Skeletal muscle satellite cell (primary cell): ENCODE measurements around the gene FXN. TPM values are rescaled to one million over a fixed set of nuclear protein-coding genes. Genes with fewer than 3 reads are reported as not detected.
"Not testable (repeated sequence)": the region's sequence is repeated elsewhere in the genome, so short reads cannot be mapped to it uniquely, and the experiment has no call there.

Source experiments
- H3K27me3 ChIP-seq: 2 replicates; pipeline ENCODE4 v1.7.0; 2013; ENCODE audit warnings: low read length; ENCODE audit not compliant: control insufficient read depth, insufficient read depth
- H3K36me3 ChIP-seq: 2 replicates; pipeline ENCODE4 v1.7.0; 2013; ENCODE audit warnings: mild to moderate bottlenecking, control low read depth, low read length; ENCODE audit not compliant: insufficient read depth
- H3K4me1 ChIP-seq: 2 replicates; pipeline ENCODE4 v1.7.0; 2013; ENCODE audit warnings: low read length; ENCODE audit not compliant: control insufficient read depth, insufficient read depth
- H3K4me2 ChIP-seq: 2 replicates; pipeline ENCODE4 v1.7.0; 2013; ENCODE audit warnings: mild to moderate bottlenecking, low read length
- H3K4me3 ChIP-seq: 2 replicates; pipeline ENCODE4 v1.7.0; 2013; ENCODE audit warnings: low read length
- H3K9ac ChIP-seq: 2 replicates; pipeline ENCODE4 v1.7.0; 2013; ENCODE audit warnings: mild to moderate bottlenecking, low read depth, low read length, moderate library complexity
- H3K9me3 ChIP-seq: replicated peaks from 2 replicates; pipeline ENCODE4 v1.7.0; 2013; ENCODE audit warnings: mild to moderate bottlenecking, control low read depth, low read length
- total RNA-seq: library from RNA; depleted of rRNA; stranded (reverse); fragments of >200 nt; gene quantifications from 2 replicates; pipeline ENCODE4 v1.2.3, GENCODE V29; 2012; rRNA removed

The FXN gene
- 4.6 and 6.1 TPM in 2 replicates for total RNA-seq

GRCh38 chr9:69035438-69036308, at the start of gene FXN:
TSS of gene FXN (plus strand) at chr9:69035752. CDS start at chr9:69035783, 31 bp downstream.
- Histone ChIP-seq H3K9me3 (no peaks in the 10 kb centered on the region), H3K4me3 (peak within 1 kb of the TSS; percentile 84), H3K4me1 (peaks cover 10% of the 10 kb centered on the region)

GRCh38 chr9:68986949-68987348, 48.6 kb upstream of the FXN start:
- not testable (repeated sequence) for H3K36me3 ChIP-seq, H3K4me1 ChIP-seq, H3K4me3 ChIP-seq, H3K9ac ChIP-seq, H3K4me2 ChIP-seq, H3K9me3 ChIP-seq
- H3K27me3 ChIP-seq, result peaks cover 15% of the 10 kb centered on the region

More at GRCh38 chr9:69035438-69036308, at the start of gene FXN:
- H3K36me3 ChIP-seq, result no peaks in the 10 kb centered on the region
- H3K27me3 ChIP-seq, result no peaks in the 10 kb centered on the region
- H3K4me2 ChIP-seq, result peak within 1 kb of the TSS; percentile 86
- peak within 1 kb of the TSS; percentile 82 for H3K9ac ChIP-seq

- Histone ChIP-seq H3K9me3 (no peaks in the 10 kb centered on the region), H3K36me3 (no peaks in the 10 kb centered on the region), H3K4me1 (no peaks in the 10 kb centered on the region), H3K9ac (no peak overlapping the region), H3K27me3 (peaks cover 7% of the 10 kb centered on the region), H3K4me2 (no peak overlapping the region), H3K4me3 (no peak overlapping the region)
Observed at GRCh38 chr9:68991457-68991856, 44.1 kb upstream of the FXN start.

- Histone ChIP-seq H3K36me3 (no peaks in the 10 kb centered on the region), H3K4me1 (no peaks in the 10 kb centered on the region), H3K4me2 (no peak overlapping the region), H3K27me3 (peaks cover 33% of the 10 kb centered on the region), H3K4me3 (no peak overlapping the region), H3K9ac (no peak overlapping the region), H3K9me3 (no peaks in the 10 kb centered on the region)
Observed at GRCh38 chr9:68995776-68996175, 39.8 kb upstream of the FXN start.

- H3K9ac ChIP-seq, result no peak overlapping the region
- H3K4me1 ChIP-seq, result no peaks in the 10 kb centered on the region
- H3K9me3 ChIP-seq, result no peaks in the 10 kb centered on the region
- no peaks in the 10 kb centered on the region for H3K36me3 ChIP-seq
- peaks cover 29% of the 10 kb centered on the region for H3K27me3 ChIP-seq
- no peak overlapping the region for H3K4me2 ChIP-seq
- H3K4me3 ChIP-seq, result no peak overlapping the region
Observed at GRCh38 chr9:68996462-68996861, 39.1 kb upstream of the FXN start.

- no peaks in the 10 kb centered on the region for H3K9me3 ChIP-seq
- no peak overlapping the region for H3K4me2 ChIP-seq
- no peaks in the 10 kb centered on the region for H3K4me1 ChIP-seq
- peaks cover 27% of the 10 kb centered on the region for H3K27me3 ChIP-seq
- H3K9ac ChIP-seq, result no peak overlapping the region
- H3K4me3 ChIP-seq, result no peak overlapping the region
- H3K36me3 ChIP-seq, result no peaks in the 10 kb centered on the region
Observed at GRCh38 chr9:68997666-68998065, 37.9 kb upstream of the FXN start.

GRCh38 chr9:68998385-68998784, 37.2 kb upstream of the FXN start:
- H3K9ac ChIP-seq, result no peak overlapping the region
- H3K4me1 ChIP-seq, result no peaks in the 10 kb centered on the region
- H3K36me3 ChIP-seq, result no peaks in the 10 kb centered on the region
- no peak overlapping the region for H3K4me3 ChIP-seq
- H3K27me3 ChIP-seq, result peaks cover 31% of the 10 kb centered on the region
- no peak overlapping the region for H3K4me2 ChIP-seq
- H3K9me3 ChIP-seq, result no peaks in the 10 kb centered on the region

- Histone ChIP-seq H3K4me3 (no peak overlapping the region), H3K9ac (no peak overlapping the region), H3K36me3 (no peaks in the 10 kb centered on the region), H3K4me2 (no peak overlapping the region), H3K27me3 (peaks cover 34% of the 10 kb centered on the region), H3K4me1 (no peaks in the 10 kb centered on the region), H3K9me3 (no peaks in the 10 kb centered on the region)
Observed at GRCh38 chr9:68998812-68999211, 36.7 kb upstream of the FXN start.

GRCh38 chr9:68999393-69000105, 36.0 kb upstream of the FXN start:
- no peaks in the 10 kb centered on the region for H3K4me1 ChIP-seq

GRCh38 chr9:69001921-69002320, 33.6 kb upstream of the FXN start:
- Histone ChIP-seq H3K4me1 (no peaks in the 10 kb centered on the region), H3K9me3 (no peaks in the 10 kb centered on the region), H3K36me3 (no peaks in the 10 kb centered on the region), H3K4me3 (no peak overlapping the region), H3K4me2 (no peak overlapping the region), H3K9ac (no peak overlapping the region), H3K27me3 (peaks cover 35% of the 10 kb centered on the region)

More at GRCh38 chr9:68999393-69000105, 36.0 kb upstream of the FXN start:
- no peak overlapping the region for H3K4me2 ChIP-seq
- no peak overlapping the region for H3K4me3 ChIP-seq
- no peak overlapping the region for H3K9ac ChIP-seq
- no peaks in the 10 kb centered on the region for H3K9me3 ChIP-seq
- peaks cover 40% of the 10 kb centered on the region for H3K27me3 ChIP-seq
- H3K36me3 ChIP-seq, result no peaks in the 10 kb centered on the region

- H3K27me3 ChIP-seq, result peaks cover 29% of the 10 kb centered on the region
- no peak overlapping the region for H3K4me3 ChIP-seq
- no peaks in the 10 kb centered on the region for H3K36me3 ChIP-seq
- H3K4me2 ChIP-seq, result no peak overlapping the region
- H3K9ac ChIP-seq, result no peak overlapping the region
- no peaks in the 10 kb centered on the region for H3K4me1 ChIP-seq
- no peaks in the 10 kb centered on the region for H3K9me3 ChIP-seq
Observed at GRCh38 chr9:69003051-69003450, 32.5 kb upstream of the FXN start.
